ENCODE results near the gene COPS6. TPM values are rescaled to one million over a fixed set of nuclear protein-coding genes. Genes with fewer than 3 reads are reported as not detected.

COPS6 gene
- total RNA-seq, 4 donors from 2014 or later, result 18.3 to 61.3 (median 44.5) TPM

DNA sequence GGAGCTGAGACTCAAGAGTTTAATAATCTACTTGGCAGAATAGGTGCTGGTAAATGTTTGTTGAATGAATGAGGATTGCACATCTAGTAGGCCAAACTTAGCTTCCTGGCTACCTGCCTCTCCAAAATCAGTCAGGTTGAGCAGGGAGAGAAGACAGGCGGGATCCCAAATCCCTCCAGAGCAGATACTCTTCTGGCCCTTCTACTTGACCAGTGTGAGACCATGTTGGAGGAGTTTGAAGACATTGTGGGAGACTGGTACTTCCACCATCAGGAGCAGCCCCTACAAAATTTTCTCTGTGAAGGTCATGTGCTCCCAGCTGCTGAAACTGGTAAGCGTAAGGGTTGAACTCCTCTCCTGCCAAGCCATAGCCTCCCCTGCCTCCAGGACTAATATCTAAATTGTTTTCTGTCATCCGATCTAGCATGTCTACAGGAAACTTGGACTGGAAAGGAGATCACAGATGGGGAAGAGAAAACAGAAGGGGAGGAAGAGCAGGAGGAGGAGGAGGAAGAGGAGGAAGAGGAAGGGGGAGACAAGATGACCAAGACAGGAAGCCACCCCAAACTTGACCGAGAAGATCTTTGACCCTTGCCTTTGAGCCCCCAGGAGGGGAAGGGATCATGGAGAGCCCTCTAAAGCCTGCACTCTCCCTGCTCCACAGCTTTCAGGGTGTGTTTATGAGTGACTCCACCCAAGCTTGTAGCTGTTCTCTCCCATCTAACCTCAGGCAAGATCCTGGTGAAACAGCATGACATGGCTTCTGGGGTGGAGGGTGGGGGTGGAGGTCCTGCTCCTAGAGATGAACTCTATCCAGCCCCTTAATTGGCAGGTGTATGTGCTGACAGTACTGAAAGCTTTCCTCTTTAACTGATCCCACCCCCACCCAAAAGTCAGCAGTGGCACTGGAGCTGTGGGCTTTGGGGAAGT is 35.8 kb downstream of the COPS6 start:
- Histone ChIP-seq H3K4me3 (peak overlapping the region in 1 of 4 donors; percentile 73), H3K36me3 (no peaks in the 10 kb centered on the region), H3K27me3 (no peaks in the 10 kb centered on the region), H3K27ac (peak overlapping the region; percentile 95 to 97 (median 96)), H3K9me3 (no peaks in the 10 kb centered on the region), H3K4me1 (peaks cover 6 to 46% (median 42%) of the 10 kb centered on the region in 4 donors)
- intact Hi-C loops (cut with DNase I; ENCODE audit: low total_unique reads) (loop anchor here (5.0 kb wide), 1 partner anchor 37 kb away; the partner anchor contains the start of gene COPS6), in situ Hi-C loops (cut with MboI; ENCODE audit: low pct_ligation_motif_present in 1 of 4, low pct_unique_long_range_greater_than_20kb in 1 of 4, low sequenced_read_pairs in 3 of 4) (loop anchor here in 1 of 4 donors (5.0 kb wide), 1 partner anchor 83 kb away; no protein-coding TSS in a partner anchor)
- 40 to 62% methylated on average over 3 to 4 of the region's 4 CpGs for WGBS, 2 donors (ENCODE audit: low coverage in 1 of 2)
- TF ChIP-seq EP300 (IDR thresholded peaks at IDR 0.05; ENCODE audit: low read depth) (no peak), POLR2A (IDR thresholded peaks at IDR 0.05) (no peak), POLR2AphosphoS5 (IDR thresholded peaks at IDR 0.05) (peak in 1 of 3 donors; percentile 20)
- TF ChIP-seq, protein P1, sequence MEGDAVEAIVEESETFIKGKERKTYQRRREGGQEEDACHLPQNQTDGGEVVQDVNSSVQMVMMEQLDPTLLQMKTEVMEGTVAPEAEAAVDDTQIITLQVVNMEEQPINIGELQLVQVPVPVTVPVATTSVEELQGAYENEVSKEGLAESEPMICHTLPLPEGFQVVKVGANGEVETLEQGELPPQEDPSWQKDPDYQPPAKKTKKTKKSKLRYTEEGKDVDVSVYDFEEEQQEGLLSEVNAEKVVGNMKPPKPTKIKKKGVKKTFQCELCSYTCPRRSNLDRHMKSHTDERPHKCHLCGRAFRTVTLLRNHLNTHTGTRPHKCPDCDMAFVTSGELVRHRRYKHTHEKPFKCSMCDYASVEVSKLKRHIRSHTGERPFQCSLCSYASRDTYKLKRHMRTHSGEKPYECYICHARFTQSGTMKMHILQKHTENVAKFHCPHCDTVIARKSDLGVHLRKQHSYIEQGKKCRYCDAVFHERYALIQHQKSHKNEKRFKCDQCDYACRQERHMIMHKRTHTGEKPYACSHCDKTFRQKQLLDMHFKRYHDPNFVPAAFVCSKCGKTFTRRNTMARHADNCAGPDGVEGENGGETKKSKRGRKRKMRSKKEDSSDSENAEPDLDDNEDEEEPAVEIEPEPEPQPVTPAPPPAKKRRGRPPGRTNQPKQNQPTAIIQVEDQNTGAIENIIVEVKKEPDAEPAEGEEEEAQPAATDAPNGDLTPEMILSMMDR (IDR thresholded peaks at IDR 0.05), result no peak
- DNase-seq, result peak; percentile 50

- no peak for TF ChIP-seq EP300 (IDR thresholded peaks at IDR 0.05; ENCODE audit: low read depth)
- no peak for TF ChIP-seq POLR2A (IDR thresholded peaks at IDR 0.05)
- TF ChIP-seq POLR2AphosphoS5 (IDR thresholded peaks at IDR 0.05), result no peak
- TF ChIP-seq, protein P1 (IDR thresholded peaks at IDR 0.05), result peak in 1 of 5 experiments; percentile 30
- Histone ChIP-seq H3K27me3 (no peaks in the 10 kb centered on the region), H3K36me3 (no peaks in the 10 kb centered on the region), H3K4me3 (peak overlapping the region; percentile 60 to 90 (median 68)), H3K9me3 (no peaks in the 10 kb centered on the region), H3K4me1 (peaks cover 6 to 50% (median 43%) of the 10 kb centered on the region in 4 donors), H3K27ac (peak overlapping the region; percentile 95 to 97 (median 96))
- 1 to 9% methylated on average over 11 to 29 of the region's 29 CpGs for WGBS, 2 donors (ENCODE audit: low coverage in 1 of 2)
- intact Hi-C loops (cut with DNase I; ENCODE audit: low total_unique reads) (loop anchor here (5.0 kb wide), 1 partner anchor 39 kb away; the partner anchor contains the start of gene COPS6), in situ Hi-C loops (cut with MboI; ENCODE audit: low pct_ligation_motif_present in 1 of 4, low pct_unique_long_range_greater_than_20kb in 1 of 4, low sequenced_read_pairs in 3 of 4) (no loop called here)
- DNase-seq, result no peak
Measured at GRCh38 chr7:100126239-100126930, 37.6 kb downstream of the COPS6 start.

DNA sequence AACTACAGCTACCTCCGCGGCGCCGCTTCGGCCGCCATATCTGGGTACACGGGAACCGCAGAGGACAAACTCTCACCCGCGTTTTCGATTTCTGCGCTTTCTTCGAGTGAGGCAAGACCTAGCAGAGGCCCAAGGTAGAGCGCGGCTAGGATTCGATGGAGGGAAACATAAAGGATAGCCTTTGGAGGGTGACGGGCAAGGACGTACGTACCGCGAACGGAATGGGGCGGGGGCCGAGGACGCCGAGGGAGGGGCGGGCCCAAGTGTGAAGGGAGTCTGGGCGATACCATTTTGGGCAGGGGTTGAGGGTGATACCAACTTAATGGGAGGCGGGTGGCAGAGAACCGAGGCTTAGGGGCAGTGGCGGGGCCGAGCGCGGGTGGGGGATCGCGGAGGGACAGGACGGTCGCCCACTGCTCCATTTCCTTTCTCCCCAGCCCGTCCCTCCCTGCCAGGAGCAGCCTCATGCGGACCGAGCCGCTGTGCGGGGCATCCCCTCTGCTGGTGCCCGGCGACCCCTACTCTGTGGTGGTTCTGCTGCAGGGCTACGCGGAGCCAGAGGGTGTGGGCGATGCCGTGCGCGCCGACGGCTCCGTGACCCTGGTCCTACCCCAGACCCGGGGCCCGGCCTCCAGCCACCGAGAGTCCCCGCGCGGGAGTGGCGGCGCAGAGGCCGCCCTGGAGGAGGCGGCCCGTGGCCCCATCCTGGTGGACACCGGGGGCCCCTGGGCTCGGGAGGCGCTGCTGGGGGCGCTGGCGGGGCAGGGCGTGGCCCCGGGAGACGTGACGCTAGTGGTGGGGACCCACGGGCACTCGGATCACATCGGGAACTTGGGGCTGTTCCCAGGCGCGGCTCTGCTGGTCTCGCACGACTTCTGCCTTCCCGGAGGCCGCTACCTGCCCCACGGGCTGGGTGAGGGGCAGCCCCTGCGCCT is 38.4 kb downstream of the COPS6 start, which contains the start of gene MBLAC1:
MBLAC1 (plus strand) TSS at position 37 of the 935 bp plus-strand sequence; CDS start at position 466, 429 bp downstream.
- H3K4me1 ChIP-seq, result peaks cover 6 to 54% (median 44%) of the 10 kb centered on the region in 4 donors
- DNase-seq, result peak; percentile 94
- 1% methylated on average over 63 of the region's 85 CpGs; no CpG with 5 or more reads in 1 of the 2 donors for WGBS, 2 donors (ENCODE audit: low coverage in 1 of 2)
- H3K27ac ChIP-seq, result peak within 1 kb of the TSS; percentile 95 to 97 (median 96)
- in situ Hi-C loops (cut with MboI; ENCODE audit: low pct_ligation_motif_present in 1 of 4, low pct_unique_long_range_greater_than_20kb in 1 of 4, low sequenced_read_pairs in 3 of 4) (no loop called here), intact Hi-C loops (cut with DNase I; ENCODE audit: low total_unique reads) (loop anchor here (5.0 kb wide), 1 partner anchor 40 kb away; the partner anchor contains the start of gene COPS6)
- peak within 1 kb of the TSS; percentile 60 to 90 (median 68) for H3K4me3 ChIP-seq
- H3K36me3 ChIP-seq, result no peaks in the 10 kb centered on the region
- no peaks in the 10 kb centered on the region for H3K27me3 ChIP-seq
- no peaks in the 10 kb centered on the region for H3K9me3 ChIP-seq
- TF ChIP-seq, protein P1 (IDR thresholded peaks at IDR 0.05), result no peak
- TF ChIP-seq POLR2A (IDR thresholded peaks at IDR 0.05) (peak; percentile 92), POLR2AphosphoS5 (IDR thresholded peaks at IDR 0.05) (peak; percentile 41 to 92 (median 92))
